ENCODE results near the gene EIF2B4.

GRCh38 chr2:27378809-27379290 lies 8.7 kb upstream of the EIF2B4 start:
- TF ChIP-seq ZFX (CRISPR knock-in tag; IDR thresholded peaks at IDR 0.05) (no peak), ZNF347 (CRISPR knock-in tag; IDR thresholded peaks at IDR 0.05; ENCODE audit: low read depth) (no peak), CTCF (IDR thresholded peaks at IDR 0.05 in 2 of 3, conservative IDR thresholded peaks at IDR 0.05 in 1 of 3; ENCODE audit: insufficient read depth in 2 of 3, low read depth in 1 of 3, low read length in 3 of 3) (no peak), NRF1 (conservative IDR thresholded peaks at IDR 0.05 in 1 of 2, IDR thresholded peaks at IDR 0.05 in 1 of 2) (no peak), NR2C1 (IDR thresholded peaks at IDR 0.05) (no peak), NR2C1 (tag; IDR thresholded peaks at IDR 0.05) (no peak), MNT (conservative IDR thresholded peaks at IDR 0.05) (no peak), GABPA (tag; conservative IDR thresholded peaks at IDR 0.05; ENCODE audit: low read depth) (no peak), MAFK (IDR thresholded peaks at IDR 0.05; ENCODE audit: low read length) (no peak)

Measured in K562 (cell line).